H1 (cell line): ENCODE measurements around the gene CORO6. TPM values are rescaled to one million over a fixed set of nuclear protein-coding genes. Genes with fewer than 3 reads are reported as not detected.

Experiments
- CTCF ChIA-PET: fragments of 300-600 bp; sonication (Branson Sonifier 250); formaldehyde crosslinking; loops from one replicate; lab custom pipeline; 2021; ENCODE audit not compliant: partially characterized antibody; lab: Charles Lee
- POLR2A ChIA-PET: fragments of 300-600 bp; sonication (Branson Sonifier 250); formaldehyde crosslinking; loops from one replicate; lab custom pipeline; 2021; ENCODE audit warnings: inconsistent platforms; ENCODE audit not compliant: partially characterized antibody; lab: Charles Lee
- DNase-seq, 2 experiments: peaks; one replicate each; pipeline versions ENCODE4 v3.0.0 to v3.0.0-alpha.2; 2010 to 2022; ENCODE audit warnings: low spot score in 2 of 2, low read depth in 1 of 2, mixed read lengths in 1 of 2
- FAIRE-seq: peaks from 2 replicates; lab custom pipeline; 2011; peaks lifted over from hg19 to GRCh38; lab: Jason Lieb, UNC
- H2AFZ ChIP-seq: 2 replicates; pipeline ENCODE4 v1.8.1; 2012; ENCODE audit warnings: low read length, inconsistent platforms
- H2AK5ac ChIP-seq: 2 replicates; pipeline ENCODE4 v1.6.1; 2013; ENCODE audit warnings: low read depth, low read length
- H2BK120ac ChIP-seq: replicated peaks from 2 replicates; pipeline ENCODE3; 2013; ENCODE audit warnings: low read depth, low read length, inconsistent platforms
- H2BK12ac ChIP-seq: 2 replicates; pipeline ENCODE4 v1.6.1; 2013; ENCODE audit warnings: low read depth, low read length
- H2BK15ac ChIP-seq: 2 replicates; pipeline ENCODE4 v1.6.1; 2013; ENCODE audit warnings: low read length
- H2BK20ac ChIP-seq: 2 replicates; pipeline ENCODE4 v1.6.1; 2013; ENCODE audit warnings: low read length
- H2BK5ac ChIP-seq: 2 replicates; pipeline ENCODE4 v1.6.1; 2013; ENCODE audit warnings: low read depth, low read length
- H3K14ac ChIP-seq: 2 replicates; pipeline ENCODE4 v1.6.1; 2013; ENCODE audit warnings: inconsistent platforms; ENCODE audit not compliant: insufficient read length
- H3K18ac ChIP-seq: 2 replicates; pipeline ENCODE4 v1.6.1; 2013; ENCODE audit warnings: low read length; ENCODE audit errors: extremely low read depth
- H3K23ac ChIP-seq: 2 replicates; pipeline ENCODE4 v1.6.1; 2013; ENCODE audit warnings: inconsistent platforms; ENCODE audit not compliant: insufficient read length
- H3K23me2 ChIP-seq: 2 replicates; pipeline ENCODE4 v1.6.1; 2013; ENCODE audit warnings: low read depth, low read length
- H3K27ac ChIP-seq: 2 replicates; pipeline ENCODE4 v1.6.1; 2011; ENCODE audit warnings: low read depth, low read length, inconsistent platforms
- H3K27me3 ChIP-seq, 4 experiments: replicated peaks in 1 of 4; 1 replicate in 1 of 4; 2 replicates in 3 of 4; pipeline versions ENCODE4 v1.6.1 to v1.8.1; 2011 to 2013; ENCODE audit warnings: low read length in 3 of 4, mild to moderate bottlenecking in 3 of 4, inconsistent platforms in 2 of 4, mixed read lengths in 2 of 4, moderate library complexity in 1 of 4; ENCODE audit not compliant: control insufficient read depth in 3 of 4, insufficient read depth in 3 of 4; ENCODE audit errors: extremely low read depth in 1 of 4
- H3K36me3 ChIP-seq, 4 experiments: 2 replicates each; pipeline versions ENCODE4 v1.6.1 to v1.8.1; 2011 to 2013; ENCODE audit warnings: mild to moderate bottlenecking in 4 of 4, low read length in 3 of 4, moderate library complexity in 2 of 4, control low read depth in 1 of 4, inconsistent platforms in 1 of 4; ENCODE audit not compliant: insufficient read depth in 4 of 4, control insufficient read depth in 2 of 4
- H3K4ac ChIP-seq: replicated peaks from 2 replicates; pipeline ENCODE3; 2013; ENCODE audit warnings: low read length, low read depth, mixed read lengths, inconsistent platforms; ENCODE audit not compliant: insufficient read length
- H3K4me1 ChIP-seq, 4 experiments: replicated peaks in 1 of 4; 1 replicate in 1 of 4; 2 replicates in 3 of 4; pipeline versions ENCODE4 v1.6.1 to v1.8.1; 2011 to 2013; ENCODE audit warnings: low read length in 3 of 4, inconsistent platforms in 2 of 4, mixed read lengths in 1 of 4; ENCODE audit not compliant: insufficient read depth in 4 of 4, control insufficient read depth in 3 of 4
- H3K4me2 ChIP-seq, 2 experiments: 2 replicates each; pipeline versions ENCODE4 v1.6.1 to v1.8.1; 2011 to 2013; ENCODE audit warnings: low read depth in 2 of 2, low read length in 2 of 2, control low read depth in 1 of 2, inconsistent platforms in 1 of 2, mild to moderate bottlenecking in 1 of 2; ENCODE audit not compliant: insufficient read depth in 1 of 2
- H3K4me3 ChIP-seq, 4 experiments: fragments of 200-600, 300-600 bp in 1 of 4; sonication (generic), shearing (Covaris generic), sonication (Bioruptor Twin) in 1 of 4; 2 replicates each; pipeline versions ENCODE4 v1.5.1 to v1.8.1; 2011 to 2016; ENCODE audit warnings: low read length in 4 of 4, low read depth in 3 of 4, control low read depth in 2 of 4, inconsistent platforms in 2 of 4, mild to moderate bottlenecking in 2 of 4, mixed read lengths in 1 of 4, moderate library complexity in 1 of 4; ENCODE audit not compliant: insufficient read depth in 2 of 4; ENCODE audit errors: extremely low read depth in 1 of 4
- H3K56ac ChIP-seq: replicated peaks from 2 replicates; pipeline ENCODE3; 2013; ENCODE audit warnings: low read depth, mild to moderate bottlenecking, mixed read lengths, low read length, inconsistent platforms; ENCODE audit not compliant: insufficient read length
- H3K79me1 ChIP-seq: 2 replicates; pipeline ENCODE4 v1.6.1; 2013; ENCODE audit warnings: low read depth, low read length, control low read depth
- H3K79me2 ChIP-seq, 2 experiments: 2 replicates each; pipeline versions ENCODE4 v1.6.1 to v1.8.1; 2012 to 2013; ENCODE audit warnings: low read length in 2 of 2, mild to moderate bottlenecking in 2 of 2, inconsistent platforms in 1 of 2; ENCODE audit not compliant: insufficient read depth in 2 of 2, control insufficient read depth in 1 of 2
- H3K9ac ChIP-seq, 4 experiments: replicated peaks in 1 of 4; 1 replicate in 1 of 4; 2 replicates in 3 of 4; pipeline versions ENCODE4 v1.6.1 to v1.8.1; 2011 to 2013; ENCODE audit warnings: low read depth in 3 of 4, low read length in 3 of 4, control low read depth in 2 of 4, mild to moderate bottlenecking in 2 of 4, moderate library complexity in 2 of 4, inconsistent platforms in 1 of 4; ENCODE audit errors: extremely low read depth in 1 of 4
- H3K9me3 ChIP-seq, 2 experiments: 2 replicates each; pipeline versions ENCODE4 v1.6.1 to v1.8.1; 2012 to 2013; ENCODE audit warnings: mild to moderate bottlenecking in 2 of 2, moderate library complexity in 2 of 2, control low read depth in 1 of 2, inconsistent platforms in 1 of 2, low read depth in 1 of 2, low read length in 1 of 2, mixed read lengths in 1 of 2; ENCODE audit not compliant: insufficient read depth in 2 of 2
- H4K20me1 ChIP-seq, 2 experiments: replicated peaks in 1 of 2; 2 replicates each; pipeline versions ENCODE3 to v1.8.1; 2011 to 2013; ENCODE audit warnings: inconsistent platforms in 2 of 2, low read length in 2 of 2, mild to moderate bottlenecking in 1 of 2; ENCODE audit not compliant: insufficient read depth in 2 of 2, control insufficient read depth in 1 of 2
- H4K5ac ChIP-seq: 2 replicates; pipeline ENCODE4 v1.6.1; 2013; ENCODE audit warnings: low read length, low read depth, mixed read lengths, inconsistent platforms; ENCODE audit not compliant: insufficient read length
- H4K8ac ChIP-seq: 2 replicates; pipeline ENCODE4 v1.8.0; 2013; ENCODE audit warnings: mild to moderate bottlenecking, moderate library complexity, low read length, inconsistent platforms; ENCODE audit not compliant: insufficient read depth; ENCODE audit errors: extremely low read depth
- H4K91ac ChIP-seq: replicated peaks from 2 replicates; pipeline ENCODE3; 2013; ENCODE audit warnings: low read length, mixed read lengths, inconsistent platforms; ENCODE audit not compliant: insufficient read length
- BCL11A ChIP-seq, 2 experiments: IDR thresholded peaks; one replicate each; pipeline ENCODE4 v1.6.1; 2011; ENCODE audit warnings: low read depth in 2 of 2, low read length in 2 of 2, mild to moderate bottlenecking in 2 of 2
- CBX8 ChIP-seq: fragments of 300-800, 300-1000 bp; sonication (generic); IDR thresholded peaks from 2 replicates; pipeline ENCODE4 v1.7.1; 2016; ENCODE audit warnings: low read depth, low read length, borderline replicate concordance
- CHD1 ChIP-seq: IDR thresholded peaks from 2 replicates; pipeline ENCODE4 v1.6.1; 2012; ENCODE audit warnings: low read depth, low read length, improper control_type of control experiment
- CREB1 ChIP-seq: IDR thresholded peaks from 2 replicates; pipeline ENCODE4 v1.6.1; 2012; ENCODE audit warnings: inconsistent platforms
- GABPA ChIP-seq: IDR thresholded peaks from 2 replicates; pipeline ENCODE4 v1.6.1; 2011; ENCODE audit warnings: mild to moderate bottlenecking, low read length, moderate library complexity, borderline replicate concordance; ENCODE audit not compliant: insufficient read depth
- HDAC2 ChIP-seq, 2 experiments: fragments of 300-600 bp in 1 of 2; sonication (generic) in 1 of 2; IDR thresholded peaks; 2 replicates each; pipeline ENCODE4 v1.6.1; 2011 to 2012; ENCODE audit warnings: low read depth in 2 of 2, low read length in 2 of 2, mild to moderate bottlenecking in 2 of 2, moderate library complexity in 2 of 2, borderline replicate concordance in 1 of 2, inconsistent platforms in 1 of 2
- JUN ChIP-seq: IDR thresholded peaks from 2 replicates; pipeline ENCODE4 v1.6.1; 2011; ENCODE audit warnings: low read depth, mild to moderate bottlenecking, improper control_type of control experiment, low read length
- POLR2A ChIP-seq, 2 experiments: IDR thresholded peaks; 1 replicate in 1 of 2; 2 replicates in 1 of 2; pipeline ENCODE4 v1.6.1; 2011; ENCODE audit warnings: low read depth in 2 of 2, low read length in 2 of 2, mild to moderate bottlenecking in 2 of 2; ENCODE audit errors: control extremely low read depth in 1 of 2
- POU5F1 ChIP-seq: IDR thresholded peaks from 2 replicates; pipeline ENCODE4 v1.6.1; 2011; ENCODE audit warnings: low read depth, mild to moderate bottlenecking, low read length, moderate library complexity
- TAF1 ChIP-seq: IDR thresholded peaks from 2 replicates; pipeline ENCODE4 v1.6.1; 2011; ENCODE audit warnings: mild to moderate bottlenecking, low read depth, low read length
- WGBS, 2 experiments: shearing (Covaris generic) in 1 of 2; methylation state at CpG; one replicate each; pipeline versions ENCODE4 v1.1.6 to v1.1.7; 2013 to 2015; ENCODE audit warnings: low lambda C conversion rate in 2 of 2, mixed read lengths in 2 of 2, inconsistent platforms in 1 of 2, low coverage in 1 of 2, missing lambda C conversion rate in 1 of 2; ENCODE audit not compliant: insufficient replicate concordance in 2 of 2, insufficient coverage in 1 of 2, insufficient read length in 1 of 2; ENCODE audit errors: extremely low coverage in 1 of 2, missing lambda C conversion rate in 1 of 2; 5-methylcytosine and 5-hydroxymethylcytosine counted together
- polyA plus RNA-seq, 7 experiments: library from polyadenylated mRNA; depleted of rRNA in 3 of 7; stranded (reverse) in 5 of 7; unstranded in 2 of 7; fragments of >200 nt in 5 of 7; fragments of 200-250 nt in 2 of 7; gene quantifications; 1 replicate in 5 of 7; 2 replicates in 1 of 7; 4 replicates in 1 of 7; pipeline versions ENCODE4 v1.2.1 to v1.2.3, GENCODE V29; 2011 to 2013; ENCODE audit warnings: missing spikeins in 2 of 7, mixed read lengths in 2 of 7
- total RNA-seq: library from RNA; stranded (reverse); fragmentation: NEBNext Ultra II Directional; extraction: Animal tissue kit (Norgen Biotek cat#: 25700); gene quantifications from 2 replicates; pipeline ENCODE4 v1.2.1, GENCODE V29; 2021
- TF ChIP-seq, protein P1 (sequence below): IDR thresholded peaks from 2 replicates; pipeline ENCODE4 v1.6.1; 2011; ENCODE audit warnings: low read length, improper control_type of control experiment

The CORO6 gene
- total and polyA plus RNA-seq, 2 of the 8 experiments (the other 6 are each of a cell fraction or from before 2014, with no cell fraction given): 2.5 to 8.6 TPM

DNA sequence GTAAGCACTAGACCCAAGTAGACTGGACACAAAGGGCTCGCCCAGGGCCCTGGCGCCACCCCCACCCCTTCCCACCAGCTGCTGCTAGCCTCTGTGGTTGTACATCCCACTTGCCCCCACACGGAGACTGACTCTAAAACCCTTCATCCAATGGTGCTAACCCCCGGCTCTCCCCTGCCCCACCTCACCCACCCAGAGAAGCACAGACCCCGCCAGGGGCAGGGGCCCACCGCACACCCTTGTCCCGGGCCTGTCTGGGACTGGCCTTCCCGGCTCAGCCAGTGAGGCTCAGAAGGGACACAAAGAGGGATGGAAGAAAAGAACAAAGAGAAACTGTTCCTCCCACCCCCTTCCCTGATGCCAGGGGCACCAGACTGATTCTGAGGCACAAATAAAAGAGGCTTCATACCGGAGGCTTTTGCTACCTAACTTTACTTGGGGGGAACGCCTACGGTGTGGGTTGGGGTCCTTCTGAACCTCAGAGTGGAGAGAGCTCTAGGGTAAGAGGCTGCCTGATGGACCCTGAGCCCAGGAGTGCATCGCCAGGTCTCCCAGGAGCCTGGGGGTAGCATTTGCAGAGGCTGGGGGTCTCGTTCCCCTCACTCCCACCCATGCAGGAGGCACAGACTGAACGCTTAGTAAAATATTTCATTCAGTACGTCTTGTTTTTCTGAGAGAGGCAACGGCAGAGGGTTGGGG, 8.2 kb downstream of the CORO6 start:
- Histone ChIP-seq H3K4me3 (no peak overlapping the region; a peak in 2 of 8 replicates), H3K18ac (no peak overlapping the region), H2BK12ac (0 out of 2 replicates have a peak overlapping the region, but pooled peaks have one; percentile 39), H2BK120ac (no peak overlapping the region), H4K5ac (no peak overlapping the region), H2AK5ac (peak overlapping the region; percentile 85; the same call in 1 of the 2 replicates), H3K79me1 (0 out of 2 replicates have a peak, but pooled peaks cover 2% of the 10 kb centered on the region), H2BK5ac (no peak overlapping the region), H3K4me2 (peak overlapping the region in 1 of 2 experiments; percentile 90; a peak in 1 of 4 replicates), H3K27ac (no peak overlapping the region), H4K20me1 (peaks cover 3 to 5% of the 10 kb centered on the region in 2 experiments), H4K91ac (peak overlapping the region; percentile 61), H3K9ac (no peak overlapping the region), H2BK20ac (no peak overlapping the region), H3K36me3 (peaks cover 0 to 7% (median 0%) of the 10 kb centered on the region in 4 experiments; a peak in 1 of 8 replicates), H3K27me3 (peaks cover 17 to 55% (median 44%) of the 10 kb centered on the region in 4 experiments), H3K4me1 (peaks cover 10 to 40% (median 34%) of the 10 kb centered on the region in 4 experiments), H3K4ac (no peak overlapping the region), H3K9me3 (peaks cover 0 to 11% of the 10 kb centered on the region in 2 experiments; a peak in 1 of 4 replicates), H3K79me2 (no peaks in the 10 kb centered on the region), H3K23me2 (peaks cover 13% of the 10 kb centered on the region), H4K8ac (peak overlapping the region; percentile 59; the same call in 1 of the 2 replicates), H2BK15ac (no peak overlapping the region), H3K23ac (no peak overlapping the region), H2AFZ (no peak overlapping the region), H3K14ac (no peak overlapping the region), H3K56ac (no peak overlapping the region)
- WGBS, 2 experiments: 86% methylated on average over 16 of the region's 16 CpGs; no CpG with 5 or more reads in 1 of the 2 experiments
- CTCF ChIA-PET: interaction anchor here (0.6 to 13.1 kb wide), 13 partner anchors 12 to 482 kb away, joined by 3 to 193 read pairs (median 5); partner anchors contain the start of genes ABHD15, ANKRD13B and TP53I13
- FAIRE-seq (no peak), DNase-seq (no peak)
- POLR2A ChIA-PET: interaction anchor here (0.6 to 4.3 kb wide), 5 partner anchors 11 to 1173 kb away, joined by 3 to 30 read pairs (median 3); partner anchors contain the start of gene ANKRD13B
- TF ChIP-seq POLR2A (IDR thresholded peaks at IDR 0.05; ENCODE audit: control extremely low read depth in 1 of 2, low read depth in 2 of 2, low read length in 2 of 2) (no peak), CREB1 (no peak), POU5F1 (no peak), TAF1 (no peak), CBX8 (no peak), GABPA (no peak), CHD1 (no peak), JUN (no peak), HDAC2 (IDR thresholded peaks at IDR 0.05; ENCODE audit: borderline replicate concordance in 1 of 2, low read depth in 2 of 2, low read length in 2 of 2) (no peak), BCL11A (IDR thresholded peaks at IDR 0.05; ENCODE audit: low read depth in 2 of 2, low read length in 2 of 2) (no peak)
- TF ChIP-seq, protein P1, sequence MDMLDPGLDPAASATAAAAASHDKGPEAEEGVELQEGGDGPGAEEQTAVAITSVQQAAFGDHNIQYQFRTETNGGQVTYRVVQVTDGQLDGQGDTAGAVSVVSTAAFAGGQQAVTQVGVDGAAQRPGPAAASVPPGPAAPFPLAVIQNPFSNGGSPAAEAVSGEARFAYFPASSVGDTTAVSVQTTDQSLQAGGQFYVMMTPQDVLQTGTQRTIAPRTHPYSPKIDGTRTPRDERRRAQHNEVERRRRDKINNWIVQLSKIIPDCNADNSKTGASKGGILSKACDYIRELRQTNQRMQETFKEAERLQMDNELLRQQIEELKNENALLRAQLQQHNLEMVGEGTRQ: no peak
